ENCODE measurements around the gene FRK.
"Not testable (repeated sequence)": the region's sequence is repeated elsewhere in the genome, so short reads cannot be mapped to it uniquely, and the experiment has no call there.

FRK gene

GRCh38 chr6:115945812-115946211 lies 114.9 kb downstream of the FRK start:
- no peak for DNase-seq (ENCODE audit: low read depth in 2 of 2)

- no peak for DNase-seq (ENCODE audit: low read depth in 2 of 2)
Observed at GRCh38 chr6:115945306-115945705, 115.4 kb downstream of the FRK start.

GRCh38 chr6:115944829-115945228 lies 115.9 kb downstream of the FRK start:
- not testable (repeated sequence) for DNase-seq (ENCODE audit: low read depth in 2 of 2)

GRCh38 chr6:115937502-115937901 lies 123.2 kb downstream of the FRK start:
- DNase-seq (ENCODE audit: low read depth in 2 of 2): not testable (repeated sequence)

GRCh38 chr6:115935361-115935760 lies 125.3 kb downstream of the FRK start:
- no peak for DNase-seq (ENCODE audit: low read depth in 2 of 2)

- no peak for DNase-seq (ENCODE audit: low read depth in 2 of 2)
Observed at GRCh38 chr6:115934829-115935228, 125.9 kb downstream of the FRK start.

GRCh38 chr6:115934145-115934544 lies 126.5 kb downstream of the FRK start:
- no peak for DNase-seq (ENCODE audit: low read depth in 2 of 2)

- no peak for DNase-seq (ENCODE audit: low read depth in 2 of 2)
Observed at GRCh38 chr6:115932481-115932880, 128.2 kb downstream of the FRK start.

- DNase-seq (ENCODE audit: low read depth in 2 of 2): not testable (repeated sequence)
Observed at GRCh38 chr6:115928000-115928399, 132.7 kb downstream of the FRK start.

- DNase-seq (ENCODE audit: low read depth in 2 of 2): no peak
Observed at GRCh38 chr6:115922971-115923370, 137.7 kb downstream of the FRK start.

- DNase-seq (ENCODE audit: low read depth in 2 of 2): no peak
Observed at GRCh38 chr6:115914098-115914497, 146.6 kb downstream of the FRK start.

GRCh38 chr6:115909923-115910546 lies 150.7 kb downstream of the FRK start:
- no peak for DNase-seq (ENCODE audit: low read depth in 2 of 2)

GRCh38 chr6:115908906-115909559 lies 151.7 kb downstream of the FRK start:
- DNase-seq (ENCODE audit: low read depth in 2 of 2): no peak

- no peak for DNase-seq (ENCODE audit: low read depth in 2 of 2)
Observed at GRCh38 chr6:115905471-115905870, 155.2 kb downstream of the FRK start.

GRCh38 chr6:115902436-115902835 lies 158.3 kb downstream of the FRK start:
- DNase-seq (ENCODE audit: low read depth in 2 of 2): no peak

- no peak for DNase-seq (ENCODE audit: low read depth in 2 of 2)
Observed at GRCh38 chr6:115901896-115902295, 158.8 kb downstream of the FRK start.

GRCh38 chr6:115899730-115900282 lies 160.9 kb downstream of the FRK start:
- DNase-seq (ENCODE audit: low read depth in 2 of 2): no peak

GRCh38 chr6:115898246-115898645 lies 162.4 kb downstream of the FRK start:
- DNase-seq (ENCODE audit: low read depth in 2 of 2): peak; percentile 69 to 72

- peak; percentile 11 to 13 for DNase-seq (ENCODE audit: low read depth in 2 of 2)
Observed at GRCh38 chr6:115896538-115897129, 164.1 kb downstream of the FRK start.

- DNase-seq (ENCODE audit: low read depth in 2 of 2): no peak
Observed at GRCh38 chr6:115894426-115894992, 166.2 kb downstream of the FRK start.

GRCh38 chr6:115891750-115892149 lies 168.9 kb downstream of the FRK start:
- no peak for DNase-seq (ENCODE audit: low read depth in 2 of 2)

- peak; percentile 25 to 26 for DNase-seq (ENCODE audit: low read depth in 2 of 2)
Observed at GRCh38 chr6:115891111-115891669, 169.5 kb downstream of the FRK start.
